ENCODE data around the gene SCNN1G.

DNA sequence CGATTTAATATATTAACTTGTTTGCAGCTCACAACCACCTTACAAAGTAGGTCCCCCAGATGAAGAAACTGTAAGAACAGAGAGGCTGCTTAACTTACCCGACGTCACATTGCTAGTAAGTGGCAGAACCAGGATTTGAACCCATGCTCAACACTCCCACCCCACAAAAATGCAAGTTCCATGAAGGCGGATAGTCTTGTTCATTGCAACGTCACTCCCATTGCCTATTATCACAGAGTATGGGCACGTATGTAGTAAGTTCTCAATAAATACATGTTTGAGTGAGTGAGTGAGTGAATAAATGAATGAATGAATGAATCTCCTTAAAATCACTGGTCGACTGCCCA is 34.4 kb upstream of the SCNN1G start:
- TF ChIP-seq, protein P1, sequence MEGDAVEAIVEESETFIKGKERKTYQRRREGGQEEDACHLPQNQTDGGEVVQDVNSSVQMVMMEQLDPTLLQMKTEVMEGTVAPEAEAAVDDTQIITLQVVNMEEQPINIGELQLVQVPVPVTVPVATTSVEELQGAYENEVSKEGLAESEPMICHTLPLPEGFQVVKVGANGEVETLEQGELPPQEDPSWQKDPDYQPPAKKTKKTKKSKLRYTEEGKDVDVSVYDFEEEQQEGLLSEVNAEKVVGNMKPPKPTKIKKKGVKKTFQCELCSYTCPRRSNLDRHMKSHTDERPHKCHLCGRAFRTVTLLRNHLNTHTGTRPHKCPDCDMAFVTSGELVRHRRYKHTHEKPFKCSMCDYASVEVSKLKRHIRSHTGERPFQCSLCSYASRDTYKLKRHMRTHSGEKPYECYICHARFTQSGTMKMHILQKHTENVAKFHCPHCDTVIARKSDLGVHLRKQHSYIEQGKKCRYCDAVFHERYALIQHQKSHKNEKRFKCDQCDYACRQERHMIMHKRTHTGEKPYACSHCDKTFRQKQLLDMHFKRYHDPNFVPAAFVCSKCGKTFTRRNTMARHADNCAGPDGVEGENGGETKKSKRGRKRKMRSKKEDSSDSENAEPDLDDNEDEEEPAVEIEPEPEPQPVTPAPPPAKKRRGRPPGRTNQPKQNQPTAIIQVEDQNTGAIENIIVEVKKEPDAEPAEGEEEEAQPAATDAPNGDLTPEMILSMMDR (IDR thresholded peaks at IDR 0.05; ENCODE audit: low read depth, low read length, missing input control), result no peak
- TF ChIP-seq GABPA (IDR thresholded peaks at IDR 0.05 in 1 of 2, conservative IDR thresholded peaks at IDR 0.05 in 1 of 2) (no peak), EGR1 (IDR thresholded peaks at IDR 0.05; ENCODE audit: low read depth in 2 of 2) (no peak), YY1 (IDR thresholded peaks at IDR 0.05) (no peak), SP1 (IDR thresholded peaks at IDR 0.05) (no peak), FOXA1 (IDR thresholded peaks at IDR 0.05) (no peak), TAF1 (conservative IDR thresholded peaks at IDR 0.05) (no peak)
- TF ChIP-seq, protein P2, sequence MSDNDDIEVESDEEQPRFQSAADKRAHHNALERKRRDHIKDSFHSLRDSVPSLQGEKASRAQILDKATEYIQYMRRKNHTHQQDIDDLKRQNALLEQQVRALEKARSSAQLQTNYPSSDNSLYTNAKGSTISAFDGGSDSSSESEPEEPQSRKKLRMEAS (IDR thresholded peaks at IDR 0.05), result no peak
- TF ChIP-seq, protein P3, sequence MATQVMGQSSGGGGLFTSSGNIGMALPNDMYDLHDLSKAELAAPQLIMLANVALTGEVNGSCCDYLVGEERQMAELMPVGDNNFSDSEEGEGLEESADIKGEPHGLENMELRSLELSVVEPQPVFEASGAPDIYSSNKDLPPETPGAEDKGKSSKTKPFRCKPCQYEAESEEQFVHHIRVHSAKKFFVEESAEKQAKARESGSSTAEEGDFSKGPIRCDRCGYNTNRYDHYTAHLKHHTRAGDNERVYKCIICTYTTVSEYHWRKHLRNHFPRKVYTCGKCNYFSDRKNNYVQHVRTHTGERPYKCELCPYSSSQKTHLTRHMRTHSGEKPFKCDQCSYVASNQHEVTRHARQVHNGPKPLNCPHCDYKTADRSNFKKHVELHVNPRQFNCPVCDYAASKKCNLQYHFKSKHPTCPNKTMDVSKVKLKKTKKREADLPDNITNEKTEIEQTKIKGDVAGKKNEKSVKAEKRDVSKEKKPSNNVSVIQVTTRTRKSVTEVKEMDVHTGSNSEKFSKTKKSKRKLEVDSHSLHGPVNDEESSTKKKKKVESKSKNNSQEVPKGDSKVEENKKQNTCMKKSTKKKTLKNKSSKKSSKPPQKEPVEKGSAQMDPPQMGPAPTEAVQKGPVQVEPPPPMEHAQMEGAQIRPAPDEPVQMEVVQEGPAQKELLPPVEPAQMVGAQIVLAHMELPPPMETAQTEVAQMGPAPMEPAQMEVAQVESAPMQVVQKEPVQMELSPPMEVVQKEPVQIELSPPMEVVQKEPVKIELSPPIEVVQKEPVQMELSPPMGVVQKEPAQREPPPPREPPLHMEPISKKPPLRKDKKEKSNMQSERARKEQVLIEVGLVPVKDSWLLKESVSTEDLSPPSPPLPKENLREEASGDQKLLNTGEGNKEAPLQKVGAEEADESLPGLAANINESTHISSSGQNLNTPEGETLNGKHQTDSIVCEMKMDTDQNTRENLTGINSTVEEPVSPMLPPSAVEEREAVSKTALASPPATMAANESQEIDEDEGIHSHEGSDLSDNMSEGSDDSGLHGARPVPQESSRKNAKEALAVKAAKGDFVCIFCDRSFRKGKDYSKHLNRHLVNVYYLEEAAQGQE (IDR thresholded peaks at IDR 0.05), result no peak
